ENCODE results near the gene ZDHHC14. TPM values are rescaled to one million over a fixed set of nuclear protein-coding genes. Genes with fewer than 3 reads are reported as not detected.

The ZDHHC14 gene
- total RNA-seq, 1 experiment from 2014 or later: 1.7 TPM

DNA sequence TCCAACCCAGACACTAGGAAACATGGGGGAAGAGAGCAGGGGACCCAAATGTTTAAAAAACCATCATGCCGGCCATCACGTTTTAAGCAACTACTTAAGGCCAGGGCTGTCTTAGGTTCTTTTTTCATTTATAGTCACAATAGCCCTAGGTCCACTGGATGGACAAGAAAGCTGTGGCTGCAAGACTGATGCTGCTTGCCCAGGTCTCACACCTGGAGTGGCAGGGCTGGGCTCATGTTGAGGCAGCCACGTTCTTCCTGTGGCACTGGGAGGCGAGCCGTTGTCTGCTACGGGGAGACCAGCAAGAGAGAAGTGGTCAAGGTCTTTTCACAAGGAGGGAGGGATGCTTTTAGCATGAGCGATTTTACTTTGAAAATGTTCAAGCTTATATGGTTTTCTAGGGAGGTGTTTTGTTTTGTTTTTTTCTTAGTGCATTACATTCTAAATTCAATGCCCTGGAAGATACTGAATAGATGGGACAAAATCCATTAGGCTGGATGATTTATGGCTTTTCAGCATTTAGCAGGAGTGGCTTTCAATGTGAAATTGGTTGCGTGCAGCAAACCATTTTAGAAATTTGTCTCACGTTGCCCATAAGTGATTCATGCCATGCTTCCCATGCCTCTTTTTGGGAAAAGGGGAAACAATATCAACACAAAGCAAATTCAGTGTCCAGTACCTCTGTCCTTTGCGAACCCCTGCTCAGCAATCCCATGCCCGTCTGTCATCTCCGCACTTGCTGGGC lies 335.4 kb downstream of the ZDHHC14 start:
- H3K4me1 Mint-ChIP-seq: peaks cover 35 to 46% of the 10 kb centered on the region in 2 experiments
- no peaks in the 10 kb centered on the region for H3K23me2 ChIP-seq (ENCODE audit: insufficient read length, low read depth, low read length, poor library complexity, severe bottlenecking)
- no peaks in the 10 kb centered on the region for H3K79me2 ChIP-seq (ENCODE audit: insufficient read depth, low read length)
- H2BK12ac ChIP-seq (ENCODE audit: insufficient read length, low read depth, low read length): no peak overlapping the region
- H3T11ph ChIP-seq (ENCODE audit: low read length): no peak overlapping the region
- H3K9me3 ChIP-seq (ENCODE audit: control insufficient read depth, low read depth, low read length): no peaks in the 10 kb centered on the region
- H3K27ac Mint-ChIP-seq: no peak overlapping the region
- no peak overlapping the region for H4K91ac ChIP-seq (ENCODE audit: insufficient read length, low read depth, low read length)
- no peak for DNase-seq
- no peak overlapping the region for H4K5ac ChIP-seq (ENCODE audit: insufficient read length, low read depth, low read length)
- H3K9me3 Mint-ChIP-seq: no peaks in the 10 kb centered on the region; a peak in 1 of 5 replicates
- no peak overlapping the region for H2AFZ ChIP-seq (ENCODE audit: low read length)
- peaks cover 2% of the 10 kb centered on the region for H3K27me3 Mint-ChIP-seq (ENCODE audit: low read depth)
- no peak overlapping the region for H3K23ac ChIP-seq (ENCODE audit: insufficient read length, low read depth, low read length)
- H4K20me1 ChIP-seq (ENCODE audit: control insufficient read depth, insufficient read depth, insufficient read length): no peaks in the 10 kb centered on the region
- no CpG with 5 or more reads among the region's 12 CpGs for WGBS (ENCODE audit: extremely low coverage, insufficient read length, low lambda C conversion rate)
- H3K18ac ChIP-seq (ENCODE audit: insufficient read length, low read depth, low read length): no peak overlapping the region
- H2BK120ac ChIP-seq (ENCODE audit: low read depth, low read length, poor library complexity, severe bottlenecking): no peak overlapping the region
- no peaks in the 10 kb centered on the region for H3K36me3 Mint-ChIP-seq (ENCODE audit: insufficient read depth in 1 of 3, low read depth in 3 of 3)
- H2BK15ac ChIP-seq (ENCODE audit: low read depth, low read length): no peak overlapping the region
- H3K14ac ChIP-seq (ENCODE audit: insufficient read depth, low read length): no peak overlapping the region
- no peak overlapping the region for H2AK5ac ChIP-seq (ENCODE audit: insufficient read length, low read length)
- 0 out of 2 replicates have a peak, but pooled peaks cover 3% of the 10 kb centered on the region for H3K4me1 ChIP-seq (ENCODE audit: insufficient read depth, low read length)
- H2BK20ac ChIP-seq (ENCODE audit: low read depth, low read length, poor library complexity, severe bottlenecking): no peak overlapping the region
- H3K4ac ChIP-seq (ENCODE audit: low read depth, low read length): no peak overlapping the region
- TF ChIP-seq, protein P1, sequence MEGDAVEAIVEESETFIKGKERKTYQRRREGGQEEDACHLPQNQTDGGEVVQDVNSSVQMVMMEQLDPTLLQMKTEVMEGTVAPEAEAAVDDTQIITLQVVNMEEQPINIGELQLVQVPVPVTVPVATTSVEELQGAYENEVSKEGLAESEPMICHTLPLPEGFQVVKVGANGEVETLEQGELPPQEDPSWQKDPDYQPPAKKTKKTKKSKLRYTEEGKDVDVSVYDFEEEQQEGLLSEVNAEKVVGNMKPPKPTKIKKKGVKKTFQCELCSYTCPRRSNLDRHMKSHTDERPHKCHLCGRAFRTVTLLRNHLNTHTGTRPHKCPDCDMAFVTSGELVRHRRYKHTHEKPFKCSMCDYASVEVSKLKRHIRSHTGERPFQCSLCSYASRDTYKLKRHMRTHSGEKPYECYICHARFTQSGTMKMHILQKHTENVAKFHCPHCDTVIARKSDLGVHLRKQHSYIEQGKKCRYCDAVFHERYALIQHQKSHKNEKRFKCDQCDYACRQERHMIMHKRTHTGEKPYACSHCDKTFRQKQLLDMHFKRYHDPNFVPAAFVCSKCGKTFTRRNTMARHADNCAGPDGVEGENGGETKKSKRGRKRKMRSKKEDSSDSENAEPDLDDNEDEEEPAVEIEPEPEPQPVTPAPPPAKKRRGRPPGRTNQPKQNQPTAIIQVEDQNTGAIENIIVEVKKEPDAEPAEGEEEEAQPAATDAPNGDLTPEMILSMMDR (conservative IDR thresholded peaks at IDR 0.05): no peak
- H3K56ac ChIP-seq (ENCODE audit: insufficient read length, low read depth, low read length): no peak overlapping the region
- no peak overlapping the region for H4K8ac ChIP-seq (replicated peaks; ENCODE audit: insufficient read length, low read depth, low read length)
- no peak overlapping the region for H3K4me2 ChIP-seq (ENCODE audit: insufficient read depth, insufficient read length, low read length)
- H3K79me1 ChIP-seq (ENCODE audit: insufficient read depth, low read depth, low read length, poor library complexity, severe bottlenecking): no peaks in the 10 kb centered on the region
- no peak overlapping the region for H2BK5ac ChIP-seq (ENCODE audit: insufficient read length, low read length)
- no peak overlapping the region for H3K9ac ChIP-seq (ENCODE audit: extremely low read depth, insufficient read length, low read length)
- no peak overlapping the region for H3K4me3 Mint-ChIP-seq
- H3K27me3 ChIP-seq (ENCODE audit: insufficient read depth, low read length): no peaks in the 10 kb centered on the region
- no peak overlapping the region for H3K27ac ChIP-seq (ENCODE audit: insufficient read length, low read depth, low read length)

All from H9 (cell line).